Cardiac septum (tissue), 1 donor: ENCODE measurements around the gene MORN1. TPM values are rescaled to one million over a fixed set of nuclear protein-coding genes. Genes with fewer than 3 reads are reported as not detected.

Source experiments
- DNase-seq: peaks from one replicate; pipeline ENCODE4 v3.0.0-alpha.2; 2020; ENCODE audit warnings: low spot score
- intact Hi-C: fragments of 100-400 bp; cut with DNase I; formaldehyde crosslinking; loops from one replicate; pipeline ENCODE4 v1.14.0; 2022
- total RNA-seq: library from RNA; stranded (reverse); fragmentation: NEBNext Ultra II Directional; extraction: Animal tissue kit (Norgen Biotek cat#: 25700); gene quantifications from one replicate; pipeline ENCODE4 v1.2.1, GENCODE V29; 2021
- donor health status: DM: no; HTN: no; CAD: no.

The MORN1 gene
- total RNA-seq, 1 donor from 2014 or later = 3.6 TPM

DNA sequence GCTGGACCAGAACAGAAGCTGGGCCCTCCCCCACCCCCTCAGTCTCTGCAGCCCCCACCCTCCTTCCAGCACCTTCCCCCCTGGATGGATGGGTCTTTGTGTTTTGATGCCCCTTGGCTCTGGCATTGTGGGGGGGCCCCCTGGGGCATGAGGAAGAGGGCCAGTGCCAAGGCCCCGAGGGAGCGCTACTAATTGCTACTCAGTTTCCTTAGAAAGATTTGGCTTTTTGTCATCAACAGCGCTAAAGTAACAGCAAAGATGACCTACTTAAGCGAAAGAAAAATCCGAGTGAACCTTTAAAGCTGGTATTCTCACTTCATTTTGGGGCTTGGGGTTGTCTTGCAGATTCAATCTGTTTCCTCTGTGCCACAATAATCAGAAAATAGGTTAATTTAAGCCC is 99.8 kb downstream of the MORN1 start:
- intact Hi-C loops = no loop called here
- no peak for DNase-seq

GRCh38 chr1:2290595-2291510 is 100.5 kb downstream of the MORN1 start:
- peak; percentile 94 for DNase-seq
- intact Hi-C loops = no loop called here

DNA sequence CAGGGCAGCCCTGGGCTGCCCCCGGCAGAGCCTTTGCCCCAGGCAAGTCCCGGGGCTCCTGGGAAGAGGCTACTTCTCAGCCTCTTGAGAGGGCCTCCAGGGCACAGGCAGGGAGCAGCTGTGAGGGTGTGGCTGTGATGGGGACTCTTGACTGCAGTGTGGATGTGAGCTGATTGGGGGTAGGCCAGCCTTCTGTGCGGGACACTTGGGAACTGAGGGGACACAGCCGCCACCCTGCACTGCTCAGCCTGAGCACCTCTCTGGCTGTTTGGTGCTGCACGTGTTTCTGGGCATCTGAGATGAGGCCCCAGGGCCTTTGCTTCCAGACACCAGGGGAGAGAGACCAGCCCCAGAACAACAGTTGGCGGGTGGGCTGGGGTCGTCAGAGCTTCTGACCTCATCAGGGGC is 101.2 kb downstream of the MORN1 start:
- intact Hi-C loops = no loop called here
- DNase-seq = no peak

DNA sequence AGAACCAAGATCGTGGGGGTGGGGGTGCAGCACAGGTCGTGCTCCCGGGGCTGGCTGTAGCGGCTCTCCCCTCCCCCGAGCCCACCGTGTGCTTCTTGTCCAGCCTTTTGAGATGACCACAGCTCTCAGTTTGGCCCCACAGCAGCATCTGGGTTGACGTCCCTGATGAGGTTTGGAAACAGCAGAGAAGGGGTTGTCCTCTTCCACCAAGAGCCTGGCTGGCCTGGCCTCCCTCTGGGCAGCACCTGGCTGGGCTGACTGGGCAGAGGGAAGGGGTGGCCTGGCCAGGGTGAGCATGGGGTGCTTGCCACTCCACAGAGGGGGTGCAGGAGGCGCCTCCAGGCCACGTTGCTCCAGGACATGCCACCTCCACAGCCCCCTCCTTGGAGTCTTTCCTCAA is 101.7 kb downstream of the MORN1 start:
- intact Hi-C loops = no loop called here
- DNase-seq = no peak

GRCh38 chr1:2288816-2289536 is 102.4 kb downstream of the MORN1 start:
- DNase-seq = no peak
- intact Hi-C loops = no loop called here

DNA sequence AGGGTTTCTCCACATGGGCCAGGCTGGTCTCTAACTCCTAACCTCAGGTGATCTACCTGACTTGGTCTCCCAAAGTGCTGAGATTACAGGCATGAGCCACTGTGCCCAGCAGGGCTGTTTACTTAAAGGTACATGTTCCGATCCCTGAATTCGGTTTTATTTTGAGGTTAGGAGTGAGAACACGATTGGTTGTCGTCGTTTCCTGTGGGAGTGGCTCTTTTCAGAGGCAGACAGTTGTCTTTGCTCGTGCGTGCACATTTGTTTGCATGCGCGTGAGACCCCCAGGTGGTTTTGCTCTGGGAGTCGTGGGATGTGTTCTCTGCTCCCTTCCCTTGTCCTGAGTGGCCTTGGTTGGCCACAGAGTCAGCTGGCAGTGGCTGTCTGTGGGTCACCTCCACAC is 103.0 kb downstream of the MORN1 start:
- DNase-seq = no peak
- intact Hi-C loops = no loop called here

GRCh38 chr1:2287649-2288048 is 103.7 kb downstream of the MORN1 start:
- intact Hi-C loops = no loop called here
- DNase-seq = no peak

- intact Hi-C loops = no loop called here
- no peak for DNase-seq
Measured at GRCh38 chr1:2286923-2287322, 104.4 kb downstream of the MORN1 start.

- intact Hi-C loops = no loop called here
- no peak for DNase-seq
Measured at GRCh38 chr1:2284932-2285331, 106.4 kb downstream of the MORN1 start.

GRCh38 chr1:2283991-2284895 is 107.1 kb downstream of the MORN1 start:
- intact Hi-C loops = no loop called here

DNA sequence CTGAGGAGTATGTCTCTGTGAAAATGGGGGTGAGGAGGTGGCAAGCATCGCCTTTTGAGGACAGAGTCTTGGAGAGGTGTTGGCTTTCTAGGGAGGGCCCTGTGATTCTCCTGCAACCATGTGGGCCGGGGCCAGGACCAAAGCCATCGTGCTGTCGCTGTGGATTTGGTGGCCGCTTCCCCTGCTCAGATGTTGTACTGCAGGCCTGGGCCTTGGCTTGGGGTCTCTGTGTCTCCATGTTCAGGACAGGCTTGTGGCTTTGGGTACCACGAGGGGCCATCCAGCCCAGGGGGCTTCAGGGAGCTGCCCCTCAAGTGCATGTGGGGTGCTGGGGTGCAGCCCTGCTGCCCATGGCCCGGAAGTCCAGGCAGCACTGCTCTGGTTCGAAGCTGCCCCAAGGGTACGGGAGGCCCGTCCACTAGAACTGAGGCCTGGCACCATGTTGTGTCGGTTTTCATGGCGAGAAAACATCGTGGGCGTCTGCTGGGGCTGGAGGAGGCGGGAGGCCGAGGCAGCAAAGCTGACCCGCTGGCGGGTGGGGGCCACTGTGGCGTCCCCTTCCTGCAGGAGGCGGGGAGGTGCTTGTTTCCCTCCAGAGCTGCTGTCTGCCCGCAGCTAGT is 107.9 kb downstream of the MORN1 start:
- intact Hi-C loops = no loop called here
- no peak for DNase-seq

More at GRCh38 chr1:2283991-2284895, 107.1 kb downstream of the MORN1 start:
- no peak for DNase-seq

DNA sequence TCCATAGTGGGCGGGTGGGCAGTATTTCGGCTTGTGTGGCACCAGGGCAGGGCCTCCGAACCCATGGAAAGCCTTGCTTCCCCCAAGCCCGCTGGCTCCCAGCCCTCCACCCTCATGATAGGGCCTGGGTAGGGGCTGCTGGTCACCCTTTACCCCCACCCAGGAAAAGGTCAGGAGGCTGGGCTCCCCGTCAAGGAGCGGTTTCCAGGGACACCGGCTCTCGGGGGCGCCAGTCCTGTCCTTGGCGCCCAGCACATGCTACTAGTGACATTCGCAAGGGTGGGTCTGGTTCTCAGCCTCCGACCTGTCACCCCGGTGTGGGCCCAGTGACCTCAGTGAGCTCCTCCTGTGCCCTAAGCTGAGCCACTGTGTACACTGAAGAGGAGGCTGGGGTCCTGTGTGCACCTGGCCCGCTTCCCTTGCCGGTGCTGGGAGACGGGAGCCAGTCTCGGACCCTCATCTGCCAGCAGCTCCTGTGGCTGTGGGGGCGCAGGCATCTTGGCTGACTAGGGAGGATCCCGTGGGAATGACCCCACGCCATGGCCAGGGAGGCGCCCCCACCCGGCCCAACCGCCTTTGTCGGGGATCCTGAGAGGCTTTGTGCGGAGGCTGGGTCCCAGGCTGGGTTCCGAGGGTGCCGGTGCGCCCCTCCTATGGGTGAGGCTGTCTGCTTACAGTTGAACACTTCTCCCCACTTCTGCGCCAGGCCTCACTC is 108.6 kb downstream of the MORN1 start:
- intact Hi-C loops = no loop called here
- no peak for DNase-seq

DNA sequence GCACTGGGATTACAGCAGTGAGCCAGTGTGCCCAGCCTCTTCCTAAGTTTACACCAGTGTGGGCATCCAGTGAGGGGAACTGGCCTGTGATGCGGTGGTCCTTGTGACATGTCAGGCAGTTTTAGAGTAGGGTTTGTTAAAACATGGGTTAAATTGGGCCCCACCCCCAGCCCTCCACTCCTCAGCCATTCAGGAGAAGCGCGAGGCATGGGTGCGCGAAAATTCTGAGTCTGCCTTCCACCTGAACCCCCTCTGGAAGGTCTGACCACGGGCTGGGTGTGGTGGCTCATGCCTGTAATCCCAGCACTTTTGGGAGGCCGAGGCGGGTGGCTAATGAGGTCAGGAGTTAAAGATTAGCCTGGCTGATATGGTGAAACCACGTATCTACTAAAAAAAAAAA is 111.5 kb downstream of the MORN1 start:
- DNase-seq = no peak

DNA sequence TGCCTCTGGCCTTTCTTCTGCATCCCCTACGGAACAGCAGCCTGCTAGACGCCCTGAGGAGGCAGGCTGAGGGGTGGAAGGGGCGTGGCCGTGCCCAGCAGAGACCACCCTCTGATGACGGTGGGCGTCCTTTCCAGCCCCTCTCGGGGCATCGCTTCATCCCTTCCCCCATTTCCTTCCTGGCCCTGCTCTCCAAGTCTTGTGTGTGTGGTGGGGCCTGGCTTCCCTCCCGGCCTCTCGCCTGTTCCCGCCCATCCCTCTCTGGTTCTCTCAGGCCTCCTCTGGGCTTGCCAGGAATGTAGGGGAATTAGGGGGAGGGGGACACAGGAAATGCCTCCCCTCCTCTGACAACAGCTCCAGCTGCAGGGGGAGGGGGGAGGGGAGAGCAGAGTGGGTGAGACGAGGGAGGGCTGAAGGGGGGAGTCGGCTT is 112.1 kb downstream of the MORN1 start:
- intact Hi-C loops = loop anchor here (5.0 kb wide), 1 partner anchor 67 kb away; no protein-coding TSS in a partner anchor
- no peak for DNase-seq

More for the DNA sequence above, 111.5 kb downstream of the MORN1 start:
- intact Hi-C loops = loop anchor here (5.0 kb wide), 1 partner anchor 68 kb away; no protein-coding TSS in a partner anchor

DNA sequence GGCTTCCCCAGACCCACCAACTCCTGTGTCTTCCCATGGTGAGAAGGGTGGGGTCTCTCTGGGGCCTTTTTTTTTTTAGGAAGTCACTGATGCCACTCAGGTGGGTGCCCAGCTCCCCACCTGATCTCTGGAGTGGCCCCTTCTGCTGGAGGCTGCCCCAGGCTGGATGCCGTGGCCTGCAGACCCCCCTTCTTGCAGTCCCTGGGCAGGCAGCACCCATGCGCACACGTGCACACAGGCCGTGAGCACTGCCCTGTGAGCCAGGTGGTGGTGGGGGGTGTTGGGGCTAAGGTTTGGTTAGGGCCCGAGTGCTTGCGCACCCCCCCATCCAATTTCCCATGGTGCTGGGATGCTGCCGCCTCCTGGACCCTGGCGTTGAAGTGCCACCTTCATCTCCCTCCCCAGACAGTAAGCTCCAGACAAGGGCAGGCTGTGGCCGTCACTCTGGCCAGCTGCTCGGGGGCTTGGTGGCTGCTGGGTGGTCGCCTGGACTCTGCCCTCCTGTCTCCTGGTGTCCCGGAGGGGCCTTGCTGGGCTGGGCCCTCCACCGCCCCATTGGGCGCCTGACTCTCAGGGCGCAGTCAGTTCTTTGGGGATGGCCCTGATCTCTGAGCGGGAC is 112.7 kb downstream of the MORN1 start:
- DNase-seq = no peak
- intact Hi-C loops = loop anchor here (5.0 kb wide), 1 partner anchor 66 kb away; no protein-coding TSS in a partner anchor

DNA sequence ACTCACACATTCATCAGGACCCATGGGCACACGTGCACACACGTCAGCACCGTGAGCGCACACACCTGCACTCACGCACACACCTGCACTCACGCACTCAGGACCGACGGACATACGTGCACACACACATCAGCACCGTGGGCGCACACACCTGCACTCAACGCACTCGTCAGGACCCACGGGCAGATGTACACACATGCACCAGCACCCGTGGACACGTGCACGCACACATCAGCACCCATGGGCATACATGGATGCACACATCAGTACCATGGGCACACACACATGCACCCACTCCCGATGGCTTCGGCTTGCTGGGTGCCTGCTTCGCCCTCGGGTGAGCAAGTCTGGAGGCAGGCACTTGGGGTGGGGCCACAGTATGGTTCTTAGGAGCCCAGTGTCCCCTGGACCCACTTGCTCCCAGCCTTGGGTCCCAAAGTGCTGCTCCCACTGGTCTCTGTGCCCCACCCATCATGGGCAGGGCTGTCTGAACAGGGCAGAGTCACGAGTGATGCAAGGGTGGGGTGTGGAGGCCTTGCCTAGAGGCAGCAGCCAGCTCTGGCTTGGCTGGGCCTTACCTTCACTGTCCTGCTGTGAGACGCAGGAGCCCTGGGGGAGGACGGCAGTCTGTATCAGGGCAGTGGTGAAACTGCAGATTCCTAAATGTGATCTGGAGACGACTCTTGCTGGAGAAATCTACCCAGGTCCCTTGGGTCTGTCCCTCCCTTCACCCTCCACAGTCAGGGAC is 113.4 kb downstream of the MORN1 start:
- intact Hi-C loops = loop anchor here (5.0 kb wide), 1 partner anchor 66 kb away; no protein-coding TSS in a partner anchor
- no peak for DNase-seq
